Left lung (tissue), 10 donors: ENCODE data around the gene UQCRFS1. TPM values are rescaled to one million over a fixed set of nuclear protein-coding genes. Genes with fewer than 3 reads are reported as not detected.
"Not testable (repeated sequence)": the region's sequence is repeated elsewhere in the genome, so short reads cannot be mapped to it uniquely, and the experiment has no call there.

Experiments used
- ATAC-seq: fragments of 200-7000 bp; cut with Tn5 transposase; one replicate; pipeline ENCODE4 v1.9.1; 2020; ENCODE audit warnings: moderate library complexity
- DNase-seq, 4 donors: peaks; one replicate each; pipeline ENCODE4 v3.0.0-alpha.2; 2013 to 2020
- H3K27ac ChIP-seq, 2 donors: fragments of 200-600 bp; sonication (generic) in 1 of 2; one replicate each; pipeline versions ENCODE4 v1.5.0 to v1.8.0; 2020 to 2021
- H3K27me3 ChIP-seq, 2 donors: fragments of 200-600 bp; sonication (generic) in 1 of 2; one replicate each; pipeline versions ENCODE4 v1.5.0 to v1.8.0; 2020 to 2021
- H3K36me3 ChIP-seq, 2 donors: fragments of 200-600 bp; sonication (generic) in 1 of 2; one replicate each; pipeline versions ENCODE4 v1.5.0 to v1.8.0; 2020 to 2021
- H3K4me1 ChIP-seq, 2 donors: fragments of 200-600 bp; one replicate each; pipeline ENCODE4 v1.8.0; 2021
- H3K4me3 ChIP-seq, 2 donors: fragments of 200-600 bp; sonication (generic) in 1 of 2; one replicate each; pipeline versions ENCODE4 v1.5.0 to v1.8.0; 2020 to 2021; ENCODE audit warnings: mild to moderate bottlenecking in 1 of 2
- H3K9me3 ChIP-seq, 2 donors: fragments of 200-600 bp; sonication (generic) in 1 of 2; one replicate each; pipeline versions ENCODE4 v1.5.0 to v1.8.0; 2020 to 2021
- intact Hi-C, 2 donors: fragments of 100-400 bp; cut with DNase I; formaldehyde crosslinking; loops; one replicate each; pipeline versions ENCODE4 v1.11.2 to v1.14.2; 2022
- polyA plus RNA-seq, 6 donors: library from polyadenylated mRNA; unstranded; fragments of 120-200 nt; gene quantifications; one replicate each; pipeline ENCODE4 v1.2.1, GENCODE V29; 2013; ENCODE audit not compliant: insufficient read length in 6 of 6
- total RNA-seq, 2 donors: library from RNA; stranded (reverse); fragmentation: NEBNext Ultra II Directional; extraction: Animal tissue kit (Norgen Biotek cat#: 25700); gene quantifications; one replicate each; pipeline ENCODE4 v1.2.1, GENCODE V29; 2021
- TF ChIP-seq, protein P1 (sequence below), 2 donors: fragments of 200-600 bp; sonication (generic) in 1 of 2; IDR thresholded peaks; one replicate each; pipeline versions ENCODE4 v1.5.0 to v1.8.0; 2021; ENCODE audit warnings: antibody characterized with exemption in 2 of 2
- donor health status: DM: no; HTN: yes; CAD: no.
- donor health status: DM: no; HTN: no; CAD: no.

The UQCRFS1 gene
- total and polyA plus RNA-seq, 8 donors, result 15.9 to 27.8 (median 17.4) TPM

DNA sequence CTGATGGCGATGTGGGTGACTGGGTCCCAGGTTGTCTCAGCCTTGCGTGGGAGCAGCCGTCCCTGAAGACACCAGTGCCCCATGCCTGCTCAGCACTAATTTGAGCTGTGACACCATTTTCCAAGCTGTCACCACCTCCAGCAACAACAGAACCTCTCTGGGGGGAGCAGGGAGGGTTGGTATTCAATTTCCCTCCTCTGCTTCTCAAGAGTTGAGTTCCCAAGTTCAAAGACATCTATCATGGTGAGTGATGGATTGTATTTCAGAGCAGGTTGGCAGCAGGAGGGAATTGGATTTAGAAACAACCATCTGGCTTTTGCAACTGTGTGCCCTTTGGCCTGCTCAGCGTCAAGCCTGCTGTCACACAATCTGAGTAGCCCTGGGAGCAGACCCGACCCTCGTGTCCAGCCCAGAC, 46.9 kb upstream of the UQCRFS1 start:
- Histone ChIP-seq H3K27me3 (peaks cover 0 to 30% of the 10 kb centered on the region in 2 donors), H3K36me3 (no peaks in the 10 kb centered on the region), H3K27ac (no peak overlapping the region), H3K9me3 (no peaks in the 10 kb centered on the region), H3K4me3 (no peak overlapping the region), H3K4me1 (no peaks in the 10 kb centered on the region)
- DNase-seq (no peak), ATAC-seq (no peak)
- TF ChIP-seq, protein P1, sequence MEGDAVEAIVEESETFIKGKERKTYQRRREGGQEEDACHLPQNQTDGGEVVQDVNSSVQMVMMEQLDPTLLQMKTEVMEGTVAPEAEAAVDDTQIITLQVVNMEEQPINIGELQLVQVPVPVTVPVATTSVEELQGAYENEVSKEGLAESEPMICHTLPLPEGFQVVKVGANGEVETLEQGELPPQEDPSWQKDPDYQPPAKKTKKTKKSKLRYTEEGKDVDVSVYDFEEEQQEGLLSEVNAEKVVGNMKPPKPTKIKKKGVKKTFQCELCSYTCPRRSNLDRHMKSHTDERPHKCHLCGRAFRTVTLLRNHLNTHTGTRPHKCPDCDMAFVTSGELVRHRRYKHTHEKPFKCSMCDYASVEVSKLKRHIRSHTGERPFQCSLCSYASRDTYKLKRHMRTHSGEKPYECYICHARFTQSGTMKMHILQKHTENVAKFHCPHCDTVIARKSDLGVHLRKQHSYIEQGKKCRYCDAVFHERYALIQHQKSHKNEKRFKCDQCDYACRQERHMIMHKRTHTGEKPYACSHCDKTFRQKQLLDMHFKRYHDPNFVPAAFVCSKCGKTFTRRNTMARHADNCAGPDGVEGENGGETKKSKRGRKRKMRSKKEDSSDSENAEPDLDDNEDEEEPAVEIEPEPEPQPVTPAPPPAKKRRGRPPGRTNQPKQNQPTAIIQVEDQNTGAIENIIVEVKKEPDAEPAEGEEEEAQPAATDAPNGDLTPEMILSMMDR (IDR thresholded peaks at IDR 0.05), result no peak
- intact Hi-C loops, result no loop called here

DNA sequence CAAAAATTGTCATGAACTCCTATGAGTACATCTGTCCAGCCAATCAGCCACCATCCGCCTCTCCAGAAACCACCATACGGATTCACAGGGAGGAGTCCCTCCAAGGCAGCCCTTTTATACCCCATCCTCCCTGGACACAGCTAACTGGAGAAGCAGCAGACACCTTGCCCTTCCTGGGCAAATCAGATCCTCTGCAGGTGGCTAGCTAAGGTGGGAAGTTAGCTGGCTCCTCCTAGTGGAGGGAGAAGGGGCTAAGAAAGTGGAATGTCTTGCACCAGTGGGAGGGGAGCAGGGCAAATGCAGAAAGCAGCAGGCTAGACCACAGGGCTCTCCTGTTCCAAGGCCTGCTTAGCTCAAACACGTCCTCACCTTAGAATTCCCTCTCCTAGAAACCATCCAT, 46.2 kb upstream of the UQCRFS1 start:
- intact Hi-C loops, result no loop called here
- Histone ChIP-seq H3K4me3 (no peak overlapping the region), H3K27ac (no peak overlapping the region), H3K36me3 (no peaks in the 10 kb centered on the region), H3K4me1 (no peaks in the 10 kb centered on the region), H3K9me3 (no peaks in the 10 kb centered on the region), H3K27me3 (peaks cover 0 to 26% of the 10 kb centered on the region in 2 donors)
- no peak for ATAC-seq
- TF ChIP-seq, protein P1 (IDR thresholded peaks at IDR 0.05), result no peak
- no peak for DNase-seq

DNA sequence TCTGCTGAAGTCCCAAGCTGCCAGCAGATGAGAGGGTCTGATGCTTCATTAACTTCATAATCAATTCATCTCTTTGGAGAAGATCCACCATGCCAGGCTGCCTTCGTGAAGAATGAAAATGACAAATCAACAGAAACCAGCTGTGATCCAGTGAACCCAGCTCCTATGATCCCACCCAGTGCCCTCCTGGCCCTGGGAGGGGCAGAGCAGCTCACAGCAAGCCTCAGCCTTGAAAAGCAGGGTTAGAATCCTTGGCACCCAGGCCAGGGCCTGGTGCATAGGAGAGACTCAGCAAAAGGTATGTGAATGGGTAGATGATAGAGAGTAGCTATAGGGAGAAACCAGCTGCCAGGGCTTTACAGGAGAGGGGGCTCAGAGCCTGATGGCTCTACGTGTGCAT, 43.6 kb upstream of the UQCRFS1 start:
- Histone ChIP-seq H3K36me3 (no peaks in the 10 kb centered on the region), H3K9me3 (no peaks in the 10 kb centered on the region), H3K4me3 (no peak overlapping the region), H3K4me1 (no peaks in the 10 kb centered on the region), H3K27me3 (peaks cover 0 to 16% of the 10 kb centered on the region in 2 donors), H3K27ac (no peak overlapping the region)
- ATAC-seq, result no peak
- intact Hi-C loops, result no loop called here
- TF ChIP-seq, protein P1 (IDR thresholded peaks at IDR 0.05), result no peak
- DNase-seq, result no peak

DNA sequence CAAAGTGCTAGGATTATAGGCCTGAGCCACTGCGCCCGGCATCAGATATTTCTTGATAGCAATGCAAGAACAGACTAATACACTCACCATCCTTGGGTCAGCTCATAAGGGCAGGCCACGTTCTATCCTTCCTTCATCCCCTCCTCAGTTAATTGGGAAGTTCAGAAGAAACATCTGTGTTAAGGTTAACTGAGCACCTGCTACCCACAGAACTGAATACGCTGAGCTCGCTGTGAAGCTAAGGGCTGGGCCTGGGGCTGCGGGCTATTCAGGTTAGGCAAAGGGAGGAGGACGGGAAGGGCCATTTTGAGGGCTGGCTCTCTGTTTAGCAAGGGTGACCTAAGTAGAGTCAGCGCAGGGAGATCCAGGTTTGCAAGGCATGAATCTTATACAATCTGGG, 43.0 kb upstream of the UQCRFS1 start:
- Histone ChIP-seq H3K27me3 (peaks cover 0 to 16% of the 10 kb centered on the region in 2 donors), H3K4me3 (no peak overlapping the region), H3K27ac (no peak overlapping the region), H3K4me1 (no peaks in the 10 kb centered on the region), H3K9me3 (no peaks in the 10 kb centered on the region), H3K36me3 (no peaks in the 10 kb centered on the region)
- no peak for ATAC-seq
- TF ChIP-seq, protein P1 (IDR thresholded peaks at IDR 0.05), result no peak
- no peak for DNase-seq
- intact Hi-C loops, result no loop called here

DNA sequence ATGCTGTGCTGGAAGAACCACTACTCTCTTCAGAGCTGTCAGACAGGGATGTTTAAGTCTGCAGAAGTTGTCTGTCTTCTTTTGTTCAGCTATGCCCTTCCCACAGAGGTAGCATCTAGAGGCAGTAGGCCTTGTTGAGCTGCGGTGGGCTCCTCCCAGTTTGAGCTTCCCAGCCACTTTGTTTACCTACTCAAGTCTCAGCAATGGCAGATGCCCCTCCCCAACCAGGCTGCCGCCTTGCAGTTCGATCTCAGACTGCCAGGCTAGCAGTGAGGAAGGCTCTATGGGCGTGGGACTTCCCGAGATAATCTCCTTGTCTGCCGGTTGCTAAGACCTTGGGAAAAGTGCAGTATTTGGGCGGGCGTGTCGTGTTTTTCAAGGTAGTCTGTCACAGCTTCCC, 42.1 kb upstream of the UQCRFS1 start:
- ATAC-seq, result no peak
- intact Hi-C loops, result no loop called here
- H3K4me3 ChIP-seq, result no peak overlapping the region
- H3K9me3 ChIP-seq, result no peaks in the 10 kb centered on the region
- H3K4me1 ChIP-seq, result no peaks in the 10 kb centered on the region
- H3K36me3 ChIP-seq, result no peaks in the 10 kb centered on the region
- no peak overlapping the region for H3K27ac ChIP-seq
- TF ChIP-seq, protein P1 (IDR thresholded peaks at IDR 0.05), result no peak
- peaks cover 0 to 16% of the 10 kb centered on the region in 2 donors for H3K27me3 ChIP-seq
- no peak for DNase-seq

DNA sequence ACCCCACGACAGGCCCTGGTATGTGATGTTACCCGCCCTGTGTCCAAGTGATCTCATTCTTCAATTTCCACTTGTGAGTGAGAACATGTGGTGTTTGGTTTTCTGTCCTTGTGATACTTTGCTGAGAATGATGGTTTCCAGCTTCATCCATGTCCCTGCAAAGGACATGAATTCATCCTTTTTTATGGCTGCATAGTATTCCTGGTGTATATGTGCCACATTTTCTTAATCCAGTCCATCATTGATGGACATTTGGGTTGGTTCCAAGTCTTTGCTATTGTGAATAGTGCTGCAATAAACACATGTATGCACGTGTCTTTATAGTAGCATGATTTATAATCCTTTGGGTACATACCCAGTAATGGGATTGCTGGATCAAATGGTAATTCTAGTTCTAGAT, 36.8 kb upstream of the UQCRFS1 start:
- H3K27me3 ChIP-seq, result peaks cover 0 to 50% of the 10 kb centered on the region in 2 donors
- H3K4me1 ChIP-seq, ATAC-seq, H3K9me3 ChIP-seq, intact Hi-C loops, DNase-seq, H3K27ac ChIP-seq, H3K4me3 ChIP-seq, H3K36me3 ChIP-seq: not testable (repeated sequence)
